ENCODE measurements around the gene SLC6A11.

SLC6A11 gene

DNA sequence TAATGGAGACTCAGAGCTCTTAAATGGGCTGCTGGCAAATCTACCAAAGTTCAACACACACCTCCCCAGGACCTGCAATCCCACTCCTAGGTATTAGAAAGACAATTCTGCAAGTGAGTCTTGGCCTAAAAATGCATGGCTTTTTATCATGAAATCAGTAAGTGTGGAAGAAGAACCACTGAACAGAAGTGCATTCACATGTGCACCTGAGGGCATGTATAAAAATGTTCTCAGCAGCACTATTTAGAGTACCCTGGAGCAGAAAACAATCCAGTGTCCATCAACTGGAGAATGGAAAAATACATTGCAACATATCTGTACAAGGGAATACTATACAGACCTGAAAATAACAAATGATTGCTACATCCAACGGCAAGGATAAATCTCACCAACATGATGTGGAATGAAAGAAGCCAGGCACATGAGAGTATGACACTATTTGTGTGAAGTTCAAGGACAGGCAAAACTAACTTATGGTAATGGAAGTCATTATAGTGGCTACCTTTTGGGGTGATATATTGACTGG, 168.4 kb downstream of the SLC6A11 start:
- no peak for TF ChIP-seq CTCF (IDR thresholded peaks at IDR 0.05; ENCODE audit: low read depth, low read length)
- DNase-seq (ENCODE audit: low read depth, low spot score), result no peak
- in situ Hi-C loops (cut with HindIII; ENCODE audit: low sequenced_read_pairs), result no loop called here
- H3K4me3 ChIP-seq (ENCODE audit: low read depth, low read length), result no peak overlapping the region

DNA sequence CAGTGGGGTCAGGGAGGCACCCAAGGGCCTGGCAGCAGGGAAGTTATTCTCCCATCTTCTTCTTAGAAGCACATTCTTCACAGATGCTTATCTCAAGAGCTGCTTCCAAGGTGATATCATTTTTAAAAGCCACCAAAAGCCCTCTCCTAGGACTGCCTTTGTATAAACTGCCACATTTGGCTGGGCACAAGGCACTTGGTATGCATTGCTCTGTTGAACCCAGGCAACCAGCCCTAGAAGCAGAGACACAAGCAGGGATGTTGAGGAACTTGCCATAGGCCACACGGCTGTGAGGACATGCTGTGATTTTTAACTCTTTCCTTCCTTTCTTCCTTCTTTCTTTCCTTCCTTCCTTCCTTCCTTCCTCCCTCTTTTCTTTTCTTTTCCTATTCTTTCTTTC, 169.2 kb downstream of the SLC6A11 start:
- in situ Hi-C loops (cut with HindIII; ENCODE audit: low sequenced_read_pairs), result no loop called here
- no peak for TF ChIP-seq CTCF (IDR thresholded peaks at IDR 0.05; ENCODE audit: low read depth, low read length)
- DNase-seq (ENCODE audit: low read depth, low spot score), result no peak
- no peak overlapping the region for H3K4me3 ChIP-seq (ENCODE audit: low read depth, low read length)

DNA sequence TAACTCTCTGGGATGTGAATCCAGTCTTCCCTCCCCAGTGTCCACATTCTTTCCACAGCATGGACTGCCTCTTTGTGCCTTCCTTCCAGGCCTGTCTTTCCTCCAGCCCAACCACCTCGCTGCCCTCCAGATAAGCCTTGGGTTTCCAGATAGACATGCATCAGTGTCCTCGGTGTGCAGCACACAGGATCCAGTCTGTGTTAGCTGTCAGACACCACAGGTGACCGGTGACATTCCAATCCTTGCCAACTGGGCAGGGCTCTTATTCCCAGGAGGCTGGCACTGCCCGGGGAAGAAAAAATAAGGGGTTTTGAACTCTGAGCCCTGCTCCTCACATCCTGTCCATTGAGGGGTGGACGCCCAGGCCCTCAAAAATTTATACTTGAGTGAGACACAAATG, 170.6 kb downstream of the SLC6A11 start:
- no peak for TF ChIP-seq CTCF (IDR thresholded peaks at IDR 0.05; ENCODE audit: low read depth, low read length)
- no peak for DNase-seq (ENCODE audit: low read depth, low spot score)
- no peak overlapping the region for H3K4me3 ChIP-seq (ENCODE audit: low read depth, low read length)
- in situ Hi-C loops (cut with HindIII; ENCODE audit: low sequenced_read_pairs), result no loop called here

DNA sequence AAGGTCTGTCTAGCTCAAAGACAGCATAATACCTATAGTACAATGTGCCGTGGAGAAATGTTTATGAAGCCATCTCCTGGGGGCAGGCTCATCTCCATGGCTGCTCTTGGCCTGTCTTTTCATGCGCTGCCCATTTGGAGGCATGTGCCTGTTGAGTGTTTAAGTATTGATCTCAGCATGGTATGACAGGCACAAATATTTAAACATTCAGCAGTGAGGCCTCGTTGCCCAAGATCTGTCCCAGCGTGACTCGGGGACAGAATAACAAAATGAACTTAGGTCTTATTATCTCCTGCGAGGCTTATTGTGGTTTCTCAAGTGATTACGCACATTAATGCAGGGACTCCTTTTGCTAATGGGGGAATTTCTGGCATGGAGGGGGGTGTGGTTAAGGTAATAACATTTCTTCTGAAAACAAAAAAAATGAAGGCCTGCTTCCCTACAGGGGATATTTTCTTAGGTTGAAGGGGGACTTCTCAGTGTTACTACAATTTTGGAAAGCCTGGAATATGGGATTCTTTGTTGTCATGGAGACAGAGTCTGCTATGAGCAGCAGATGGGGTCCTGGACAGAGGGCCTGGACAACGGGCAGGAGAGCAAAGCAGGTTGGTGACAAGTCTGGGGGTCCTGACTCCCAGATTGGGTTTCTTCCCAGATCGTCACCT, 172.1 kb downstream of the SLC6A11 start:
- no peak for TF ChIP-seq CTCF (IDR thresholded peaks at IDR 0.05; ENCODE audit: low read depth, low read length)
- H3K4me3 ChIP-seq (ENCODE audit: low read depth, low read length), result no peak overlapping the region
- in situ Hi-C loops (cut with HindIII; ENCODE audit: low sequenced_read_pairs), result no loop called here
- DNase-seq (ENCODE audit: low read depth, low spot score), result no peak

- in situ Hi-C loops (cut with HindIII; ENCODE audit: low sequenced_read_pairs), result no loop called here
- TF ChIP-seq CTCF (IDR thresholded peaks at IDR 0.05; ENCODE audit: low read depth, low read length), result no peak
- no peak overlapping the region for H3K4me3 ChIP-seq (ENCODE audit: low read depth, low read length)
- DNase-seq (ENCODE audit: low read depth, low spot score), result no peak
These were observed 173.0 kb downstream of the SLC6A11 start for GRCh38 chr3:10988991-10989484.

All from astrocyte of the spinal cord (primary cell).